Astrocyte (in vitro differentiated cells and primary cell): ENCODE results near the gene FAF1. TPM values are rescaled to one million over a fixed set of nuclear protein-coding genes. Genes with fewer than 3 reads are reported as not detected.

ENCODE experiments used
- DNase-seq: peaks from one replicate; pipeline ENCODE4 v3.0.0-alpha.2; 2010; ENCODE audit warnings: low read depth
- FAIRE-seq: peaks from 2 replicates; lab custom pipeline; 2011; peaks lifted over from hg19 to GRCh38; lab: Jason Lieb, UNC
- H2AFZ ChIP-seq: 2 replicates; pipeline ENCODE4 v1.6.0; 2012; ENCODE audit warnings: low read depth, low read length, inconsistent platforms
- H3K27ac ChIP-seq: 2 replicates; pipeline ENCODE4 v1.5.1; 2011; ENCODE audit warnings: low read depth, low read length, inconsistent platforms
- H3K27me3 ChIP-seq: 2 replicates; pipeline ENCODE4 v1.6.0; 2011; ENCODE audit warnings: low read length, inconsistent platforms; ENCODE audit not compliant: insufficient read depth
- H3K36me3 ChIP-seq: 2 replicates; pipeline ENCODE4 v1.5.1; 2011; ENCODE audit warnings: low read length, inconsistent platforms; ENCODE audit not compliant: insufficient read depth
- H3K4me1 ChIP-seq: 2 replicates; pipeline ENCODE4 v1.5.1; 2011; ENCODE audit warnings: low read length, inconsistent platforms; ENCODE audit not compliant: insufficient read depth
- H3K4me2 ChIP-seq: 2 replicates; pipeline ENCODE4 v1.6.0; 2012; ENCODE audit warnings: low read length, inconsistent platforms
- H3K4me3 ChIP-seq: 2 replicates; pipeline ENCODE4 v1.5.1; 2011; ENCODE audit warnings: low read depth, mild to moderate bottlenecking, low read length, inconsistent platforms; ENCODE audit not compliant: insufficient read depth
- H3K79me2 ChIP-seq: 2 replicates; pipeline ENCODE4 v1.6.0; 2012; ENCODE audit warnings: mild to moderate bottlenecking, low read length, inconsistent platforms; ENCODE audit not compliant: insufficient read depth
- H3K9ac ChIP-seq: 2 replicates; pipeline ENCODE4 v1.6.0; 2012; ENCODE audit warnings: mild to moderate bottlenecking, low read length, inconsistent platforms
- H3K9me3 ChIP-seq: 2 replicates; pipeline ENCODE4 v1.5.1; 2012; ENCODE audit warnings: low read depth, mild to moderate bottlenecking, low read length, inconsistent platforms; ENCODE audit not compliant: insufficient read depth
- H4K20me1 ChIP-seq: 2 replicates; pipeline ENCODE4 v1.6.0; 2012; ENCODE audit warnings: low read length, inconsistent platforms; ENCODE audit not compliant: insufficient read depth
- H3K27ac Mint-ChIP-seq: one replicate; pipeline ENCODE4 v1.8.0; 2021; ENCODE audit warnings: mild to moderate bottlenecking, mixed read lengths; ENCODE audit not compliant: unreplicated experiment
- H3K27me3 Mint-ChIP-seq: one replicate; pipeline ENCODE4 v1.8.0; 2021; ENCODE audit warnings: low read depth, mixed read lengths; ENCODE audit not compliant: unreplicated experiment
- H3K36me3 Mint-ChIP-seq: one replicate; pipeline ENCODE4 v1.8.0; 2021; ENCODE audit warnings: low read depth, mixed read lengths; ENCODE audit not compliant: unreplicated experiment
- H3K4me1 Mint-ChIP-seq: one replicate; pipeline ENCODE4 v1.8.0; 2021; ENCODE audit warnings: low read depth, mixed read lengths; ENCODE audit not compliant: unreplicated experiment
- H3K4me3 Mint-ChIP-seq: one replicate; pipeline ENCODE4 v1.8.0; 2021; ENCODE audit warnings: mild to moderate bottlenecking, moderate library complexity, mixed read lengths; ENCODE audit not compliant: unreplicated experiment
- H3K9me3 Mint-ChIP-seq: one replicate; pipeline ENCODE4 v1.8.0; 2021; ENCODE audit warnings: mild to moderate bottlenecking, mixed read lengths; ENCODE audit not compliant: unreplicated experiment
- EZH2 ChIP-seq: IDR thresholded peaks from 2 replicates; pipeline ENCODE4 v1.6.1; 2012; ENCODE audit warnings: mild to moderate bottlenecking, low read length, inconsistent platforms; ENCODE audit not compliant: insufficient read depth
- total RNA-seq: library from RNA; stranded (reverse); gene quantifications from 2 replicates; pipeline ENCODE4 v1.2.1, GENCODE V29; 2021
- TF ChIP-seq, protein P1 (sequence below): IDR thresholded peaks from 2 replicates; pipeline ENCODE4 v1.5.1; 2011; ENCODE audit warnings: low read depth, mild to moderate bottlenecking, inconsistent platforms, low read length, moderate library complexity; ENCODE audit not compliant: insufficient read depth

Gene FAF1
- total RNA-seq, 1 donor from 2014 or later, result 35.4 TPM

DNA sequence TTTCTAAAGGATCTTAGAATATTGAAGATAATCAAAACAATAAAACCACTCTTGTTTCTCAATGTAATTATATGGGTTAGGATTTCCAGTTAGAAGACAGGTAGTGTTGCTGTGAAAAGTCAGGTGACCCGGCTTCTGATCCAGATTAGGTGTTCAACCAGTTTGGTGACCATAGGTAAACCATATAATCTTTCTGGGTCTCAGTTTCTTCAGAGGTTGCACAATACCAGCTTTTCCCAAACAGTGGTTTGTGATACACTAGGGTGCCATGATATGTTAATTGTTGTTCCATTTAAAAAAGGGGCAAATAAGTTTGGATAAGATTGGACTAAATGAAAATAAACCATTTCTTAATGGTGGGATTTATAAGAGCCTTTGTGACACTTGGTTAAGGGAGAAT is 472.3 kb downstream of the FAF1 start:
- peaks cover 3% of the 10 kb centered on the region for H3K4me1 Mint-ChIP-seq
- no peak overlapping the region for H2AFZ ChIP-seq
- TF ChIP-seq, protein P1, sequence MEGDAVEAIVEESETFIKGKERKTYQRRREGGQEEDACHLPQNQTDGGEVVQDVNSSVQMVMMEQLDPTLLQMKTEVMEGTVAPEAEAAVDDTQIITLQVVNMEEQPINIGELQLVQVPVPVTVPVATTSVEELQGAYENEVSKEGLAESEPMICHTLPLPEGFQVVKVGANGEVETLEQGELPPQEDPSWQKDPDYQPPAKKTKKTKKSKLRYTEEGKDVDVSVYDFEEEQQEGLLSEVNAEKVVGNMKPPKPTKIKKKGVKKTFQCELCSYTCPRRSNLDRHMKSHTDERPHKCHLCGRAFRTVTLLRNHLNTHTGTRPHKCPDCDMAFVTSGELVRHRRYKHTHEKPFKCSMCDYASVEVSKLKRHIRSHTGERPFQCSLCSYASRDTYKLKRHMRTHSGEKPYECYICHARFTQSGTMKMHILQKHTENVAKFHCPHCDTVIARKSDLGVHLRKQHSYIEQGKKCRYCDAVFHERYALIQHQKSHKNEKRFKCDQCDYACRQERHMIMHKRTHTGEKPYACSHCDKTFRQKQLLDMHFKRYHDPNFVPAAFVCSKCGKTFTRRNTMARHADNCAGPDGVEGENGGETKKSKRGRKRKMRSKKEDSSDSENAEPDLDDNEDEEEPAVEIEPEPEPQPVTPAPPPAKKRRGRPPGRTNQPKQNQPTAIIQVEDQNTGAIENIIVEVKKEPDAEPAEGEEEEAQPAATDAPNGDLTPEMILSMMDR, result no peak
- TF ChIP-seq EZH2, result no peak

DNA sequence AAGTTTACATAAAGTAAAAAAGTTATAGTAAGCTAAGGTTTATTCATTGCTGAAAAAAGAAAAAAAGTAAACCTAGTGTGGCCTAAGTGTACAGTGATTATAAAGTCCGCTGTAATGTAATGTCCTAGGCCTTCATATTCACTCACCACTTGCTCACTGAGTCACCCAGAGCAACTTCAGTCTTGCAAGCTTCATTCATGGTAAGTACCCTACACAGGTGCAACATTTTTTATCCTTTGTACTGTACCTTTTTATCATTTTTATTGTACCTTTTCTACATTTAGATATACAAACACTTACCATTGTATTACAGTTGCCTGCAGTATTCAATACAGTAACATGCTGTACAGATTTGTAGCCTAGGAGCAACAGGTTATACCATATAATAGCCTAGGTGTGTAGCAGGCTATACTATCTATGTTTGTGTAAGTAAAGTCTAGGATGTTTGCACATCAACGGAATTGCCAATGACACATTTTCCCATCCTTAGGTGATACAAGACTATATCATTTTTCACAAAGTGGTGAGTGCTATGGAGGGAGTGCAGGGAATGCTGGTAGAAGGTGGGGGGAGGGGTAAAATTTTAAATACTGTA is 478.8 kb downstream of the FAF1 start:
- Histone ChIP-seq H3K4me3 (no peak overlapping the region), H3K27me3 (no peaks in the 10 kb centered on the region), H4K20me1 (no peaks in the 10 kb centered on the region), H3K79me2 (no peaks in the 10 kb centered on the region), H3K36me3 (no peaks in the 10 kb centered on the region), H3K4me2 (no peak overlapping the region), H3K27ac (no peak overlapping the region), H3K9ac (no peak overlapping the region), H3K9me3 (no peaks in the 10 kb centered on the region), H3K4me1 (no peaks in the 10 kb centered on the region), H2AFZ (no peak overlapping the region)
- Mint-ChIP-seq H3K9me3 (no peaks in the 10 kb centered on the region), H3K4me1 (no peaks in the 10 kb centered on the region), H3K27me3 (no peaks in the 10 kb centered on the region), H3K36me3 (no peaks in the 10 kb centered on the region), H3K4me3 (no peak overlapping the region), H3K27ac (no peak overlapping the region)
- DNase-seq, result no peak
- TF ChIP-seq, protein P1, result no peak
- TF ChIP-seq EZH2, result no peak
- FAIRE-seq, result no peak

More for the DNA sequence above, 472.3 kb downstream of the FAF1 start:
- no peaks in the 10 kb centered on the region for H3K79me2 ChIP-seq
- H3K36me3 ChIP-seq, result no peaks in the 10 kb centered on the region
- H3K4me2 ChIP-seq, result no peak overlapping the region
- H3K9ac ChIP-seq, result no peak overlapping the region
- no peak overlapping the region for H3K27ac ChIP-seq
- Mint-ChIP-seq H3K4me3 (no peak overlapping the region), H3K36me3 (peaks cover 7% of the 10 kb centered on the region), H3K27ac (no peak overlapping the region), H3K9me3 (no peaks in the 10 kb centered on the region), H3K27me3 (no peaks in the 10 kb centered on the region)
- FAIRE-seq, result no peak
- H3K9me3 ChIP-seq, result no peaks in the 10 kb centered on the region
- no peaks in the 10 kb centered on the region for H3K4me1 ChIP-seq
- DNase-seq, result no peak
- H3K27me3 ChIP-seq, result no peaks in the 10 kb centered on the region
- H3K4me3 ChIP-seq, result no peak overlapping the region
- H4K20me1 ChIP-seq, result no peaks in the 10 kb centered on the region

DNA sequence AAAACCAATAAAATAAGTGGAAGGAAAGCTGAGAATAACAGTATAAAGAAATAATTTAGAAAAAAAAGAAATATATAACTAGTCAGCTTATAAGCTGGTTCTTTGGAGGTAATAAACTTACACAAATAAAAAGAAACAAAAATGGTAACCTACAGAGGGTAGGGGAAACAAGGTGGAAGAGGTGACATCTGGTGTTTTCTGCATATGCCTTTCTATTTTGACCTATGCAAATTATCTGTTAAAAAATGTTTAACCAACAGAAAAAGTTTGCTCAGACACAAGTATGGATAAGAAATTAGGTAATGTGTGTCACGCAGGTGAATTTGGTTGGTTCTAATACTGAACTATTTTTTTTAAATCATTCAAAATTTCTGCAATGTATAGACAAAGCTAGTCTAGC is 483.3 kb downstream of the FAF1 start:
- Mint-ChIP-seq H3K4me1 (peaks cover 4% of the 10 kb centered on the region), H3K27ac (no peak overlapping the region), H3K27me3 (no peaks in the 10 kb centered on the region), H3K9me3 (no peaks in the 10 kb centered on the region), H3K4me3 (no peak overlapping the region), H3K36me3 (peaks cover 2% of the 10 kb centered on the region)
- H3K4me3 ChIP-seq, result no peak overlapping the region
- H4K20me1 ChIP-seq, result no peaks in the 10 kb centered on the region
- FAIRE-seq (no peak), DNase-seq (no peak)
- no peaks in the 10 kb centered on the region for H3K9me3 ChIP-seq
- no peaks in the 10 kb centered on the region for H3K79me2 ChIP-seq
- H3K36me3 ChIP-seq, result no peaks in the 10 kb centered on the region
- H3K27ac ChIP-seq, result no peak overlapping the region
- H3K4me2 ChIP-seq, result no peak overlapping the region
- no peak for TF ChIP-seq EZH2
- TF ChIP-seq, protein P1, result no peak
- no peaks in the 10 kb centered on the region for H3K27me3 ChIP-seq
- H3K4me1 ChIP-seq, result no peaks in the 10 kb centered on the region
- no peak overlapping the region for H3K9ac ChIP-seq
- H2AFZ ChIP-seq, result no peak overlapping the region
